Mammary epithelial cell (primary cell): ENCODE data around the gene TNFAIP8.
"Not testable (repeated sequence)": the region's sequence is repeated elsewhere in the genome, so short reads cannot be mapped to it uniquely, and the experiment has no call there.

ENCODE experiments used
- CTCF ChIP-seq, 2 donors: IDR thresholded peaks in 1 of 2; conservative IDR thresholded peaks in 1 of 2; 2 replicates each; pipeline ENCODE4 v1.5.1; 2011 to 2012; ENCODE audit warnings: inconsistent platforms in 2 of 2, low read length in 2 of 2, mild to moderate bottlenecking in 2 of 2, control low read depth in 1 of 2, low read depth in 1 of 2; ENCODE audit not compliant: insufficient read depth in 1 of 2; ENCODE audit errors: extremely low read depth in 1 of 2
- EZH2 ChIP-seq: IDR thresholded peaks from 2 replicates; pipeline ENCODE4 v1.6.1; 2012; ENCODE audit warnings: low read length, inconsistent platforms, borderline replicate concordance

DNA sequence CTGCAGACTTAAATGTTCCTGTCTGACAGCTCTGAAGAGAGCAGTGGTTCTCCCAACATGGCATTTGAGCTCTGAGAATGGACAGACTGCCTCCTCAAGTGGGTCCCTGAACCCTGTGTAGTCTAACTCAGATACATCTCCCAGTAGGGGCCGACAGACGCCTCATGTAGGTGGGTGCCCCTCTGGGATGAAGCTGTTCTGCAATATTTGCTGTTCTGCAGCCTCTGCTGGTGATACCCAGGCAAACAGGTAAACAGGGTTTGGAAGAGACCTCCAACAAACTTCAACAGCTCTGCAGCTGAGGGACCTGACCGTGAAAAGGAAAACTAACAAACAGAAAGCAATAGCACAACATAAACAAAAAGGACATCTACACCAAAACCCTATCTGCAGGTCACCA lies 83.8 kb downstream of the TNFAIP8 start:
- not testable (repeated sequence) for TF ChIP-seq CTCF (conservative IDR thresholded peaks at IDR 0.05 in 1 of 2, IDR thresholded peaks at IDR 0.05 in 1 of 2; ENCODE audit: extremely low read depth in 1 of 2, insufficient read depth in 1 of 2, low read depth in 1 of 2, low read length in 2 of 2); EZH2
